IPS-11a (cell line): ENCODE measurements around the gene PRDM1.

Experiments used
- H3K4me3 ChIP-seq: one replicate; pipeline ENCODE4 v1.5.1; 2013; ENCODE audit warnings: low read depth, low read length, control low read depth

The PRDM1 gene

DNA sequence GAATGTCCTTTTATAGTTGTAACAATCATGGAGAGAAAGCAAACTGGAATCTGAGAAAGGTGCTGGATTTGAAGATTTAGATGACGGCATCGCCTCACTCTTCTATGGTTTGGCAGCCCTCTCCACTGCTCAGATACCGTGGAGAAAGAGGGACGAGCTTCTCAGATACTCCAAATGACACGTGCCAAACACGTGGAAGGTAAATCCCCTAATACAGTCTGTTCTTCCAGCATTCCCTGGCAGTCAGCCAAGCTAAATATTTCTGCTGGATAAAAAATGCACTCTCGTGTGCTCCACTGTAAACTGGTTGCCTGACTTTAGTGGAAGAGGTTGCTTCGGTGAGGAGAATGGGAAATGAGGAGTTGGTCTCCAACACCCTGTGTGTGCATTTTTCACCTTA, 16.7 kb upstream of the PRDM1 start:
- H3K4me3 ChIP-seq: no peak overlapping the region

DNA sequence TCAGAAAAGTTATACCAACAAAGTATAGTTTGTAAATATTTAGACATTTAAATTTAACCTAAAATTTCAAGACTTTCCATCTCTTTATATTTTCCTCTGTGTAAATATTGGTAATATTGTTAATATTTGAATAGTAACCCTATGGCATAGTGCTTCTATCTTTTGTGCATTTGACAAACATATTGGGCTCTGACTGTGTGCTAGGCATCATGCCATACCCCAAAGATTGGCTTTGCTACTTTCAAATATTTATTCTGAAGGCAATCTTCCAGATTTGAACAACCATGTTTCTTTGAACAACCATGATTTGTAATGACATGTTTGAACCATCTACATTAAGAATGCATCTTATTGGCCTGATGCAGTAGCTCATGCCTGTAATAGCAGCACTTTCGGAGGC, 15.5 kb upstream of the PRDM1 start:
- H3K4me3 ChIP-seq: no peak overlapping the region

DNA sequence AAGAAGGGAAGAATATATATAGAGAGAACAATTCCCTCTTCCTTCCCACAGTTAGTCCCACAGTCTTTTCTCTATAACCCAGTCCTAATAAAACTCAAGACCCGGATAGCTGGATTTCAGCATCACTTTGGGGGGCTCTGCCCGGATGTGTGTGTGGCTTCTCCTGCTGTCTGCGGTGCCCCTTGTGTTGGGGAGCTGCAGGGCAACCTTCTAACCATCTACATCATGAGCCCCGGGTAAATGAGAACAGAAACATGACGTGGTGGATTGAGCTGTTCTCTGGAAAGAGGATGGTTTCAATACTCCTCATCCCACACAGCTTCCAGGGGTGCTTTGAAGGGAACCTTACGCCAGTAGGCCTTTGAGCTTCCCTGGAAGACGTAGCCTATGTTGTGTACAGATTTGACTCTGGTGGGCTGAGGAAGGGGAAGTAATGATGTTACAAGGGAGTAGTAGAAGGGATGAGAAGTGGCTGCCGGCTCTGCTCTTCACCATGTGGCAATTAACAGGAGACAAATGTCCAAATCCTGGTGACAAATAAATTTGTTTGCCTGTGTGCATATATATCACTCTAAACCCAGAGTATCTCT, 13.5 kb upstream of the PRDM1 start:
- no peak overlapping the region for H3K4me3 ChIP-seq

DNA sequence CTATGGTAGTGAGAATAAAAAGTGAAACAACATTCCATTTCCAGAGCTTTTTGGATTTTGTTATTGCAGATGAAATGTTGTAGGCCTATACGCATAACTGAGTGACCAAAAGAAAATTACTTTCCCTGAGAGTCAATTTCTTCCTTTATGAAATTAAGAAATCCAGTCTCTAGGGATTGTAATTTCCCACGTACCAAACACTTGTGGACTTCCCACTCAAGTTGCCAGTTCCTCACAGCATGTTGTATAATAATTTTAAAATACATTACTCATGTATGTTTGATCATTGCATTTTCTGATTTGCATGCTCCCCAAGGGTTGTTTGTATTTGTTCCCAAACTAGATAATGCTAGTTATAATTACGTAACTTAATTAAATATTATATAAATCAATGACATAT, 12.0 kb upstream of the PRDM1 start:
- H3K4me3 ChIP-seq: no peak overlapping the region

DNA sequence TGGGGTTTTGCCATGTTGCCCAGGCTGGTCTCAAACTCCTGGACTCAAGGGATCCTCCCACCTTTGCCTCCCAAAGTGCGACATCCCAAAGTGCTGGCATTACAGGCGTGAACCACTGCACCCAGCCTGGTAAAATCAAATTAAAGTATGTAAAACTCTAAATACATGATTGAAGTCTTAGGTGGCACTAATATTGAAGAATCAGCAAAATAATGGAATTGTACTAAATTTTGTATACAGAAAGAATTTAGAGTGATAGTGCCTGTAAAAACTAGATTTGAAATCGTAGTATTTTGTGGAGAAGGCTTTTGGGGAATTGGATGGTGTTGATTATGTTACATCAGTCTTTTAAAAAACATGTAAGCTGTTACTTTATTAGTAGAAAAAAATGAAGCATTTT, 10.0 kb upstream of the PRDM1 start:
- H3K4me3 ChIP-seq: no peak overlapping the region

DNA sequence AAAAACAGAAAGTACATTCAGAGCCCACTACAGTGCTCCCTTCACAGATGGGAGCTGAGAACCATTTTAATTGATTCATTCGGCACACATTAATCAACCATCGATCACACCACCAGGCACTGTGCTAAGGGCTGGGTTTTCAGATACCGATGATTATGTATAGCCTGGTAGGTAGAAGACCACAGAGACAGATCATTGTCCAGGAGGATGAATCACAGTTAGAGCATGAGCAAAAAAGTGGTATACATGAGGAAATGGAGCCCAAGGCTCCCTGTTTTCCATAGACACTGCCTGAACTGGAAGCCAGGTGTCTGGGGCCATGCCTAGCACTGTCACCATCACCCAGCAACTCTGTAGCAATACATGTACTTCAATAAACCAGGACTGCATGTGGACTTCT, 9.0 kb upstream of the PRDM1 start:
- H3K4me3 ChIP-seq: no peak overlapping the region

DNA sequence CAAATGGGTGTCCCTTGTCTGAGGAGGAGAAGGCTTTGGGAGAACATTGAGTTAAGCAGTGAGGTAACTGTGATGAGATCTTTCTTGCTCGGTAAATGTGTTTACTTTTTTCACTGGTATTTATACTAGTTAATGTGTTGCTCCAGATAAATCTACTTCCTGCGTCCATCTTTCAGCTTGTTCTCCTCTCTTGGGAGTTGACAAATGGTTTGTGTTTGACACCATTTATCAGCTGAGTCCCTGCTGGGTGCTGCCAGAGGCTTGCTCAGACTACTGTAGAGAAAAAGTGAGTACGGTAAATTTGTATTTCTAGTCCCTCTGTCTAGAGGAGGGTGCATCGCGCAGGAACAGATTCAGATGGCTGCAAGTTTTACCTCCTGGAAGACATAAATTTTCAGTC, 8.3 kb upstream of the PRDM1 start:
- H3K4me3 ChIP-seq: no peak overlapping the region

DNA sequence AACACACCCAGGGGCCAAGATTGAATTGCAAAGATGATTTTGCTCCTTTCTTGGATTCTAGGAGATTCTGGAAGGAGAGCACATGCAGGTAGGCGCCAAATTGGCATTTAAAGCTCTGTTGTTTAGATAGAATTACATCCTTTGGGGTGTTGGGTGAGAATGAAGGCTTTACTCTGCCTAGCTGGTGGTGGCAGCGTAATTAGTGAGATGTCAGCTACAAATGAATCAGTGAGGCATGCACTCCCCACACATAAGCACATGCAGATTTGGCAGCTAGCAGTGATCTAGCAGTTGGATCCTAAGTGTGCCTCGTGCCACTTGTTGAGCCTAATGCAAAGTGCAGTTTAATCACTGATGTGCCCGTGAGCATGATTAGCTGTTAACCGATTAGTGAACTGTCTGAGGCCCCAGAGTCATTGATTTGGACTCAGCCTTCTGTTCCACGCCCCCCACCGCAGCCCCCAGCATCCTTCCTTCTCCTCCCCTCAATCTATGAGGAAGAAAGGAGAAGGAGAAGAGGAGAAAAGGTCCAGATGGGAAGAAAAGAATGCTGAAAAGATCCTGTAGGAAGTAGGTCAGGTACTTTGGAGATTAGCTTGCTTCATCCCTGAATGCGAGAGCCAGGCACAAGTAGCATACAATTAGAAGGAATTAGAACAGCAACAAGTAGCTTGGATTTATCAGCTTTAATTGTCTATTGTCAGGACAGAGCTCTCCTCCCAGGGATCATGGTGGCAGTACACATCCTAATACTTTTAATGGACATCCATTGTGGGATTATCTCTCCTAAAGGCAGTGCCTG, 6.0 kb upstream of the PRDM1 start:
- no peak overlapping the region for H3K4me3 ChIP-seq

DNA sequence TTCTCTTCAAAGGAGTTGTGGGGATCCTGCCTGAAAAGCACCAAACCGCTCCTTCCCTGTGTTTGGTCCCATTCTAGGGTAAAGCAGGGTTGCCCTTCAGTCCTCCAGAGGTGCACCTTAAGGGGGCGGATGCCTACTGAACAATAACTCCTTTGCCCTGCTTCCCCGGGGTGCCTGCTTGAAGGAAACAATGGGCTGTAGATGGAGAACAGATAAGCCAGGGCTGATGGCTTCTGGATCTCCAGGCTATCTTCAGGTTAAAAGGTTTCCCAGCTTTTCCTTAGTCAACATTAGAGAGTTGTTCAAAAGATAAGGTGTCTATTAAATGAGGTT, 5.4 kb upstream of the PRDM1 start:
- no peak overlapping the region for H3K4me3 ChIP-seq

DNA sequence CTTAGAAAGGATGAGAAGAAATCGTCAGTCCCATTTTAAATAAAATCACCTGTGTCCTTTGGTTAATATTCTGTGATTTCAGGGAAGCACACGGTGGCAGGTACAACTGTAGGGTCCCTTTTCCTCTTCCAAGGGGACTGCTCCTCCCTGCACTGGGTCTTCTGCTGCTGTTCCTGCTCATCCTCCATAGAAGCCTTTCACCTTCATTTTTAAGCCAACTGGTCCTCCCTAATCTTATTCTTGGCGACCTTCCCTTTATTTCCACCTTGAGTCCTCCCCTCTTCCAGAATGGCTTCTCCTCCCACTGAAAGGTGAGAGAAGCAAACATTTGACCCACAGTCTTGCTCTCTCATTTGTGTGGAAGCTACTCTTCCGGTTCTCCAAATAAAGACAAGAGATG, 4.4 kb upstream of the PRDM1 start:
- no peak overlapping the region for H3K4me3 ChIP-seq

DNA sequence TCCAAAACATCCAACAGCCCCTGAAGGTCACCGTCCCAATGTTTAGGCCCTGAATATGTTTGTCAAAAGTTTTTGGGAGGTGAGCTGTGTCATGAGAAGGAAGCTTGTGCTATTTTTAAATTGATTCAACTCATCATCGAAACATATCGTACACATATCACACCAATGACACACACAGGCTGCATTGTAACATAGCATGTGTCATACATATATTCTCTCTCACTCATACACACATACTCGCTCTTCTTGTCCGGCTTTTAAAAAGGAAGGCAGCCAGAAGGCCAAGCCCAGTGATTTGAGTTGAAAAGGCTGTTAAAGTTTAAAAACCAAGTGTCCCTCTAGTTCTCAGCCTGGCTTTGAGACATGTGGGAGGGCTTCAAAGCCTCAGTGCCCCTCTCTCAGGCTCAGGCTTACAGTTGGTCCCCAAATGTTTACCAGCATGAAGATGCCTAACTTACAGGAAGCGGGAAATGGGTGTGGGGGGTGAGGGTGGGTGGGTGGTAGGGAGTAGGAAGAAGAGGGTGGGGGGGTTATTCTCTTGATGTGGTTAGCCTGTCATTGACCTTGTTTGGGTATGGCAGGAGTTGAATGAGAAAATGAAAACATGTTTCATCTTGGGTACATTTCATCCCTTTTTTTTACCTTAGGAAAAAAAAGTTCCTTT, 3.3 kb upstream of the PRDM1 start:
- no peak overlapping the region for H3K4me3 ChIP-seq

DNA sequence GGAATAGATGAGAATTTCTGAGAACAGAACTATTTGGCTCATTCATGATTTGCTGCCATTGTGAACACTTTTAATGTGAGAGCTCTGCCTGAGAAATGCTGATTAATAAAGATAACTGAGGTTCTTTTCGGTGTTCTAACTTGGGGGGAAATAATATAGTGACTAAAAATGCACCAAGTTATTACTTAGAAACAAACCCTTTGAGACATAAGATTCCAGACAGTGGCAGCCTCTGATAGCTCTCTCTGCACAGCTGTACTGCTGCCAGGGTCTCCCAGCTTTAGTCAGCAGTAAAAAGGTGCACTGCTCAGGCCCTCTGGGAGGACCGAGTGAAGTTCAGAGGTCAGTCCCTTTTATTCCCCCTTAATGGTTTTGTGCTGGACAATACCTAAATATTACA, 2.5 kb upstream of the PRDM1 start:
- no peak overlapping the region for H3K4me3 ChIP-seq

DNA sequence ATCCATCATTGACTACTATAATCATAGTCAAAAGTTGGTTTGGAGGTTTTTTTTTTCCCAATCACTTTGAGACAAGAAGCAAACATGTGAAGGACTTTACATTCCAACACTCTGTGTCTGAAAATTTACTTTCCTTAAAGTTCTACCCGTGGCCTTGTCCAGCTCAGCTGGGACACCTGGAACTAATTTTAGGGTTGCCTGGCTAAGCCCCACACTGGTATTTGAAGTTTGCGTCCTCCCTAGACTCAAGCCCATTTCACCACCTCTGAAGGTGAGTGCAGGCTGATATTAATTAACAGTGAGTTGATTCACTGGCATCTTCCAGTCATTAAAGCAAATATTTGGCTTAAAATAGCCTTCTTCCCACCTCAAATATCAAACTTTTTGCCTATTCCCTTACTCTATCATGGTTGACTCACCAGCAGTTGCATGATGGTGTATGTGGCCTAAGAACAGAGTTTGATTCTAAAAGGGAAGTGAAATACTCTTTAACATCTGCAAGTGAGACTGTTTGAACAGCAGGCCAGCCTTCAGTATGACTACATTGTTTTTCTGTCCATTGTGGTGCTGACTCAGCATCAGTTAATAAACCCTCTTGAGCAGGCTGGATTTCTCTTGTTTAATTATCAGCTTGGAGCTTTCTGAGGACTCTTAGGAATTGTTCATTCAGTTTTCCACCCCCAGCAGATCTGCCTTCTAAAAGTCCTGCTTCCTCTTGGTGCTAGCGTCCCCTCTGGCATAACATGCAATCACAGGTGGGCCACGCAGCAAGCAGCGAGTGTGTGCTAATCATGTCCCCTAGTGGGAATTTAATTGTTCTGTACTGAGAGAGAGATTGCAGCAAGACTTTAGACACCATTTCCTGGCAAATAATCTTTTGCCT, 1.8 kb upstream of the PRDM1 start:
- no peak overlapping the region for H3K4me3 ChIP-seq

DNA sequence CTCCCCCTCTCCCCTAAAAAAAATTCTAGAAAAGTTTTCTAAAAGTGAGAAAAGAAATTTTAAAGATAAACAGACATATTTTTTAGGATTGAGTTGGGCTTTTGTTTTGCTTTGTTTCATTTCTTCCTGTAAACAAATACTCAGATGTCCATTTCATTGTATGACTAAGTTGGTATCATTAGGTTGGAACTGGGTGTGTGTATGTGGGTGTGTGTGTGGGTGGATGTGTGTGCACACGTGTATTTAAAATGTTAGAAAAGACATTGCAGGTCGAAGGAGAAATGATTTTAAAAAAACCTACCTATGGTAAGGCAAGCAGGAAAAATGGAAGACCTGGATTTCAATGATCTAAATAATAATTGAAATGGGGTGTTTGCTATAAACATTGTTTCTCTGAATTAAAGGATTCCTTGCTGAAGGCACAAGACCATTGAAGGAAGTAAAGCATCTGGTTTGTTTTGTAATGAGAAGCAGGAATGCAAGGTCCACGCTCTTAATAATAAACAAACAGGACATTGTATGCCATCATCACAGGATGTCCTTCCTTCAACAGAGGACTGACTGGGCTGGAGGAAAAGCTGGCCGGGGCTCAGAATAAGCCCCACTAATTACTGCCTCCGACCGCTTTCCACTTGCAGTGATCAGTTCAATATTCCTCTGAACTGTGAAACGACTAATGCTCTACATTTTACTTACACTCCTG, 996 bp upstream of the PRDM1 start:
- peak overlapping the region; percentile 25 for H3K4me3 ChIP-seq

DNA sequence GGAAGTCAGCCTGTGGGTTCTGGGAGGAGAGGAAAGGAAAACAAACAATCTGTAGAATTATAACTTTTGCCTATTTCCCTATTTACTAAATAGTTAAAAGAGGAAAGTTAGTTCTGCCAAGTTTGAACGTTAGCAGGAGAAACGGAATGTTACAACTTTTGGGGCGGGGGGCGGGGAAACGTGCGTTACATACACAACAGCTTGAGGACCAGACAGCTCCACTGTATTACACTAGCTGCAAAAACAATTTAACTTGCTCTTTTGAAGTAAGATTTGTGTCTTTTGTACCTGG, 498 bp upstream of the PRDM1 start:
- peak overlapping the region; percentile 25 for H3K4me3 ChIP-seq

DNA sequence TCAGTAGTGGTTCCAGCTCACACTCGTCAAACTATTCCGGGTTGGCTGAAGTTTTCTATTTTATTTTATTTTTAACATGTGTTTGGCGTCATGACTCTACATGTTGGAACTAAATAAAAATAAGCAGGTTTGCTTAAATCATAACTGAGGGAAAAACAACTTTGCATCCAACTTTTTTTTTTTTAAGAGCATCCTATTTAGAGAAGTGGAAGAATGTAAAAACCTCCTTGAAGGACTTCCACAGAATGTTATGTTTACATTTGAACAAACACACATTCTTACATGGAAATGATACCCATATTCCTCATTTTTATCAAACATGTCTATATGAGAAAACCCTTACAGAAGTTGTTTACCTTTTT, 659 bp downstream of the PRDM1 start:
- no peak overlapping the region for H3K4me3 ChIP-seq

DNA sequence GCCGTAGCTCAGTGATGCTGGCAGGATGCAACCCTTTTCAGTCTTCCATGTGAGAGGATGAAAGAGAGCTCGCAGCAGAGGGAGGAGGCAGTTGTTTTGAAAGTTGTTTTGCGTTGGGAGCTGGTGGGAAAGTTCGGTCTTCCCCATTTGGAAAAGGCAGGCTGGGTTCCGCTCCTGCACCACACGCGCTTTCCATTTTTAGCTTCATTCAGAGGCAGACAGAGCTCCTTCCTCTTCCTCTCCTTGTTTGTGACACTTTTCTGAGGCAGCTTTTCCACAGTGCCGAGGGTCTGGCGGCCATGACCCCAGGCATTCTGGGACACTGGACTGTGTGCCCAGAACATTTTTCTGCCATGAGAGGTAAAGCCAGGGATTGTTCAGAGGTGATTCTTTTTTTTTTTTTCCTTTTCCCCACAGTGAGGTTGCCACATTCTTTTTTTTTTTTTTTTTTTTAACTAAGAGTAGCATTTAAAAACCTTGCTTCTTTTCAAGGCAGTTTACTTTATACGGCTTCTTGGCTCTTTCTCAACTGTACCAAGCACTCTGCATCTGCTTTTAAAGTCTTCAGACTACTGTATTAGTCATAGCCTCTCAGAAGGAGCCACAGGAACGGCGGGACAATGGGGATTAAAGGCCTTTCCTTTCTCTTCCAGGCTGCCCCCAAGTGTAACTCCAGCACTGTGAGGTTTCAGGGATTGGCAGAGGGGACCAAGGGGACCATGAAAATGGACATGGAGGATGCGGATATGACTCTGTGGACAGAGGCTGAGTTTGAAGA, 1.6 kb downstream of the PRDM1 start:
- H3K4me3 ChIP-seq: no peak overlapping the region

DNA sequence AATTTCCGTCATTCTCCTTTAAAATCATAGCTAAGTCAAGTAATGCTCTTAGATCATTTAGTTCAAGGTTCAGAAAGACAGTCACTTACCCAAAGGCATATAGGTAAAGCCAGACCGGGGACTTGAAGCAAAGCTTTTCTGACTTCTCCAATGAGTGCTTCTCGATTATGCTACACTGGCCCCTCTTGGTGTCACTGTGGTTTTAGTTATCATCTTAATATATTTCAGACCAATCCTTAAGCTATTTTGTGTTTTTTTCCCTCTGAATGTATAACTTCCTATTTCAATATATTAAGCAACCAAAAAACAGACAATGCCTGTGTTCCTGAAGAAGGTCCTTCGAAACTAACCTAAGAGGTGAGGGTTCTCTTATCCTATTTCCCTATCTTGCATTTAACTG, 3.9 kb downstream of the PRDM1 start:
- no peak overlapping the region for H3K4me3 ChIP-seq

DNA sequence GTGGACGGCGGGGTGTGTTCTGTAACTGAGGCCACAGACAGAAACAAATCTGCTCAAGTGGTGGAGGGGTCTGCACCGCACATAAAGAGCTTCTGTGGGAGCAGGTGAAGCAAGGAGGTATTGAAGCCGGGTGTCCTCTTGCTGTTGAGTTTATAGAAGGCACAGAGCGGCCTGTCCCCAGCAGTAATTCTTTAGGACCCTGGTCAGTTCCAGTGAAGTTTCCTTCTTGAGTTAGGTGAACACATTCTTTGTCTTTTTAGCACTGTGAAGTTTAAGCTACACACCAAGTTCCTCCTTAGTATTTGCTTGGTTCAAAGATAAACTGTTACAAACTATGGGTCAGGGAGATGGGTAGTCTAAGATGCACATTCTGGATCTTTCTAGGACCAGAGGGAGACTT, 6.1 kb downstream of the PRDM1 start:
- H3K4me3 ChIP-seq: no peak overlapping the region

DNA sequence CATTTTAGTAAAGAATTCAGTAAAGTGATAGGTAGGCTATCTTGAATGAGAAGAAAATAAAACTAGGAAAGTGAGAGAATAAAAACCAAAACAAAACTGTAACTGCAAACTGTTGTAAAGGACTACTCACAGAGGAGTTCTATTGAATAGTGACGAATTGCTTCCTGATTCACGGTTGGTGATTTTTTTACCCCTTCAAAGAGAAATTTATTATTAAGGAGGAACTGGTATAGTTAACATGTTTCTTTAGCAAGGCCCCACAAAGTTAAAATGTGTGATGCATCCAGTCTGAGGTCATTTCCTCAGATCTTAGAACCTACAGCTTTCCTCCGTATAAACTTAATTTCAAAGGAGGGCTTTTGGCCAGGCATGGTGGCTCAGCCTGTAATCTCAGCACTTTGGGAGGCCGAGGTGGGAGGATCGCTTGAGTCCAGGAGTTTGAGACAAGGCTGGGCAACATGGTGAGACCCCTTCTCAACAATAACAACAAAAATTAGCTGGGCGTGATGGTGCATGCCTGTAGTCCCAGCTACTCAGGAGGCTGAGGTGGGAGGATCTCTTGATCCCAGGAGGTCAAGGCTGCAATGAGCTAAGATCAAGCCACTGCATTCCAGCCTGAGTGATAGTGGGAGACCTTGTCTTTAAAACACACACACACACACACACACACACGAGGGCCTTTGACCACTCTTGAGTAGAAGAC, 8.3 kb downstream of the PRDM1 start:
- no peak overlapping the region for H3K4me3 ChIP-seq
